NCI-H82 treated with DMSO at 0.1 percent for 48 hours (cell line): Measurements from ENCODE around the gene ABLIM3.

Source experiments
- DNase-seq: peaks from one replicate; lab custom pipeline; 2025; ENCODE audit not compliant: unreplicated experiment; lab: John Stamatoyannopoulos, UW

ABLIM3 gene

DNA sequence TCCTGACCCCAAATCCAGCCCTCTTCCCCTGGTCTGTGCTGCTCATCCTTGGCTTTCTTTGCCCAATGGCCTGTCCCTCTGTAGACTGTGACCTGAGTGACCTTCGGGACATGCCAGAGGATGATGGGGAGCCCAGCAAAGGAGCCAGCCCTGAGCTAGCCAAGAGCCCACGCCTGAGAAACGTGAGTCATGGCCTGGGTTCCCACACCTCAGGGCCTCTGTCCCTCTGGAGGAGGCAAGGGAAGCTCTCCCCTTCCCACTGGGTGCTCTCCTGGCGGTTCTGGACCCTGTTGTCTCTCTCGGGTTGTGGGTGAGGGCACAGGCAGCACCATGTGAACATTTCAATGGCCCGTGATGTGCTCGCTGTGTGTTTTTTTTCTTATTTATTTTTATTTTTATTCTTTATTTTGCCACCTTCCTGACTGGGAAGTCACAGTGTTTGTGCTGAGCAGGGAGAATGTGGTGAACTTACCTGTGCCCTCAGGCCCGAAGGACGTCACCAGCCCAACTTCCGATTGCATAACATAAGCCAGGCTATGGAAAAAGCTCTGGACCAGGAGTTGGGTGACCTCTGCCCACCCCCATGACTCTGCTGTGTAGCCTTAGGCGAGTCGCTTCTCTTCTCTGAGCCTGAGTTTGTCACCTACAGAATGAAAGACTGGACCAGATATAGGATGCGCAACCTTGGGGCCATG lies 159.9 kb downstream of the ABLIM3 start:
- no peak for DNase-seq

- DNase-seq: no peak
Observed at GRCh38 chr5:149301744-149302380, 160.6 kb downstream of the ABLIM3 start.

- DNase-seq: no peak
Observed at GRCh38 chr5:149302641-149303040, 161.3 kb downstream of the ABLIM3 start.

DNA sequence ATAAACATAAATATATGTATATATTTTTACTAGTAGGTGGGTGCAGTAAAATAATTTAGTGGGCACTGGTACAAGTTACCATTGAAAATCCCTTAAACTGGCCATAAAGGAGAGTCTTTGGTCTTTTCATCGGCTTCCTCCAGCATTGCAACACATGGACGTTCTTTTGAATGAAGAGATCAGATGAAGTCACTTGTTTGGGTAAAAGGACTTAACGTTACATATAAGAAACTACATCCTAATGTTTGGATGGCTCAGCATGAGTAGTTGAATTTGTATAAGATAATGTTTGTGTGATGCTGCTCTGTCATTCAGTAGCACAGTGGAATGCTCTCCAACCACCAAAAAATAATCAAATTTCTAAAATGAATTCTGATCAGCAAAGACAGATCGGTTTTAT lies 161.9 kb downstream of the ABLIM3 start:
- DNase-seq: no peak

DNA sequence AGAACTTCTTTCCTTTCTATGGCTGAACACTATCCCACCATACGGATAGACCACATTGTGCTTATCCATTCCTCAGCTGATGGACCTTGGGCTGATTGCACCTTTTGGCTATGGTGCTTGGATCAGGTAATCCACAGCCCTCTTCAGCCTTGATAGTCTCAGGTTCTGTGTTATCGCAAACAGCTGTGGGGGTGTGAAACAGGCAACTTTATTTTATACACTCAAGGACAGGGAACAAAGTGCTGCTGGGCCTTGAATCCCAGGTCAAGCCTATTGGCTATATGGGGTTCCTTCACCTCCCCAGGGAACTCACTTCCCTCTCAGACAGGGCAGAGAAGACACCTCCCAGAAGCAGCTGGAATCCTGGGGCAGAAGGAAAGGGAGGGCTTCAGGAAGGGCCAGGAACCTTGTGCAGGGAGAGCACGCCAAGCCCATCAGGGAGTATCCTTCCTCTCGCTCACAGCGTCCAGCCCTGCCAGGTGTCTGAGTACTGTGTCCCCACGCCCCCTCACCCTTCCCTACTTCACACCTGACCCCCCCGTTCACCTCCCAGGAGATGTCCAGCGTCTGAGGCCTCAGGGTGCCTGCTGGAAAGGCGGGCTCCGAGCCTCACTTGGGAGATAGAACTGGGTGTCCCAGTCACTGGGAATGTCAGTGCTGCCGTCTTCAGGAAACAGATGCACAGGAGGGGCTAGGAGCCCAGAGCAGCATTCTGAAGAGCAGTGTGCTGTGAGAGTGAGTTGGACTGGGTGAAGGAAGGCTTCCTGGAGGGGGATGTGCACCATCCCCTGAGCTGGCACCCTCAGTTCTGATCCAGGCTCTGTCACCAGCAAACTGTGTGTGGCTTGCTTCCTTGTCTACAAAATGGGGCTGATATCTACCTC lies 163.1 kb downstream of the ABLIM3 start:
- no peak for DNase-seq

- DNase-seq: no peak
Observed at GRCh38 chr5:149309354-149309753, 168.1 kb downstream of the ABLIM3 start.
